ENCODE results near the gene LZTS2. TPM values are rescaled to one million over a fixed set of nuclear protein-coding genes. Genes with fewer than 3 reads are reported as not detected.

LZTS2 gene
- total RNA-seq, 1 donor from 2014 or later = 56.7 TPM

- Mint-ChIP-seq H3K27me3 (ENCODE audit: unreplicated experiment) (peaks cover 9% of the 10 kb centered on the region), H3K36me3 (ENCODE audit: unreplicated experiment) (peaks cover 6% of the 10 kb centered on the region), H3K27ac (ENCODE audit: unreplicated experiment) (no peak overlapping the region), H3K4me3 (ENCODE audit: unreplicated experiment) (no peak overlapping the region), H3K4me1 (ENCODE audit: low read depth, unreplicated experiment) (no peaks in the 10 kb centered on the region), H3K9me3 (ENCODE audit: unreplicated experiment) (peaks cover 2% of the 10 kb centered on the region)
- TF ChIP-seq, protein P1, sequence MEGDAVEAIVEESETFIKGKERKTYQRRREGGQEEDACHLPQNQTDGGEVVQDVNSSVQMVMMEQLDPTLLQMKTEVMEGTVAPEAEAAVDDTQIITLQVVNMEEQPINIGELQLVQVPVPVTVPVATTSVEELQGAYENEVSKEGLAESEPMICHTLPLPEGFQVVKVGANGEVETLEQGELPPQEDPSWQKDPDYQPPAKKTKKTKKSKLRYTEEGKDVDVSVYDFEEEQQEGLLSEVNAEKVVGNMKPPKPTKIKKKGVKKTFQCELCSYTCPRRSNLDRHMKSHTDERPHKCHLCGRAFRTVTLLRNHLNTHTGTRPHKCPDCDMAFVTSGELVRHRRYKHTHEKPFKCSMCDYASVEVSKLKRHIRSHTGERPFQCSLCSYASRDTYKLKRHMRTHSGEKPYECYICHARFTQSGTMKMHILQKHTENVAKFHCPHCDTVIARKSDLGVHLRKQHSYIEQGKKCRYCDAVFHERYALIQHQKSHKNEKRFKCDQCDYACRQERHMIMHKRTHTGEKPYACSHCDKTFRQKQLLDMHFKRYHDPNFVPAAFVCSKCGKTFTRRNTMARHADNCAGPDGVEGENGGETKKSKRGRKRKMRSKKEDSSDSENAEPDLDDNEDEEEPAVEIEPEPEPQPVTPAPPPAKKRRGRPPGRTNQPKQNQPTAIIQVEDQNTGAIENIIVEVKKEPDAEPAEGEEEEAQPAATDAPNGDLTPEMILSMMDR (IDR thresholded peaks at IDR 0.05; ENCODE audit: partially characterized antibody, unreplicated experiment) = no peak
- DNase-seq = no peak
Observed at GRCh38 chr10:100978901-100979195, 20.8 kb upstream of the LZTS2 start.

GRCh38 chr10:100979791-100980272 lies 19.8 kb upstream of the LZTS2 start:
- Mint-ChIP-seq H3K36me3 (ENCODE audit: unreplicated experiment) (peaks cover 6% of the 10 kb centered on the region), H3K4me1 (ENCODE audit: low read depth, unreplicated experiment) (no peaks in the 10 kb centered on the region), H3K27ac (ENCODE audit: unreplicated experiment) (no peak overlapping the region), H3K27me3 (ENCODE audit: unreplicated experiment) (peaks cover 9% of the 10 kb centered on the region), H3K4me3 (ENCODE audit: unreplicated experiment) (no peak overlapping the region), H3K9me3 (ENCODE audit: unreplicated experiment) (peaks cover 2% of the 10 kb centered on the region)
- DNase-seq = no peak
- TF ChIP-seq, protein P1 (IDR thresholded peaks at IDR 0.05; ENCODE audit: partially characterized antibody, unreplicated experiment) = no peak

DNA sequence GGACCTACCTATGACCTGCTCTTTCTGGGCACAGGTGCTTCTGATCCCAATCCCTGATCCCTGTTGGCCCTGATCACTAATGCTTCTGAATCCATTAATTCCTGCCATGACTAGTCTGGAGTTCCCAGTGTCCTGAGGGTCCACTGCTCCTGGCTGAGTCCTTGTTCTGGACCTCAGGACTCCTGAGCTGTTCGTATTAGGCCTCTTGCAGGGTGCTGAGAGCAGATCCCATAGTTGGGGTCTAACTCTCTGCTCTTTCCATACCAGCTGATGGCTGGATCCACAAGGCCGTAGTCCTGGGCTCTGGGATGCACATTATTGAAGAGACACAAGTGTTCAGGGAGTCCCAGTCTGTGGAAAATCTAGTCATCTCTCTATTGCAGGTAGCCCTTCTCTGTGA lies 19.3 kb upstream of the LZTS2 start:
- no peaks in the 10 kb centered on the region for H3K4me1 Mint-ChIP-seq (ENCODE audit: low read depth, unreplicated experiment)
- H3K27ac Mint-ChIP-seq (ENCODE audit: unreplicated experiment) = peak overlapping the region; percentile 52
- H3K4me3 Mint-ChIP-seq (ENCODE audit: unreplicated experiment) = no peak overlapping the region
- peaks cover 2% of the 10 kb centered on the region for H3K9me3 Mint-ChIP-seq (ENCODE audit: unreplicated experiment)
- H3K27me3 Mint-ChIP-seq (ENCODE audit: unreplicated experiment) = peaks cover 9% of the 10 kb centered on the region
- TF ChIP-seq, protein P1 (IDR thresholded peaks at IDR 0.05; ENCODE audit: partially characterized antibody, unreplicated experiment) = no peak
- DNase-seq = no peak
- peaks cover 6% of the 10 kb centered on the region for H3K36me3 Mint-ChIP-seq (ENCODE audit: unreplicated experiment)

DNA sequence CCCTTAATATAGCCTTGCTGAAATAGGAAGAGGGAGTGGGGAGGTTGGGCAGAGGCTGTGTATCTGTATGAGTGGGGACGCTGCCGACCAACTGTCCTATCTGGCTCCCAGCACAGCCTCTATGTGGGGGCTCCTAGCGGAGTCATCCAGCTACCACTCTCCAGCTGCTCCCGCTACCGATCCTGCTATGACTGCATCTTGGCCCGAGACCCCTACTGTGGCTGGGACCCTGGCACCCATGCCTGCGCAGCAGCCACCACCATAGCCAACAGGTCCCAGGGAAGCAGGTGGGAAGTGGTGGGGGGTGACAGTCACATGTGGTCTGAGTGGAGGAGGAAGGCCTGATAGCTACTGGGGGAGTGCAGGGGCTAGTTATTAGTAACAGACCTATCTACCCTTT lies 18.9 kb upstream of the LZTS2 start:
- no peak overlapping the region for H3K4me3 Mint-ChIP-seq (ENCODE audit: unreplicated experiment)
- DNase-seq = no peak
- H3K9me3 Mint-ChIP-seq (ENCODE audit: unreplicated experiment) = peaks cover 4% of the 10 kb centered on the region

DNA sequence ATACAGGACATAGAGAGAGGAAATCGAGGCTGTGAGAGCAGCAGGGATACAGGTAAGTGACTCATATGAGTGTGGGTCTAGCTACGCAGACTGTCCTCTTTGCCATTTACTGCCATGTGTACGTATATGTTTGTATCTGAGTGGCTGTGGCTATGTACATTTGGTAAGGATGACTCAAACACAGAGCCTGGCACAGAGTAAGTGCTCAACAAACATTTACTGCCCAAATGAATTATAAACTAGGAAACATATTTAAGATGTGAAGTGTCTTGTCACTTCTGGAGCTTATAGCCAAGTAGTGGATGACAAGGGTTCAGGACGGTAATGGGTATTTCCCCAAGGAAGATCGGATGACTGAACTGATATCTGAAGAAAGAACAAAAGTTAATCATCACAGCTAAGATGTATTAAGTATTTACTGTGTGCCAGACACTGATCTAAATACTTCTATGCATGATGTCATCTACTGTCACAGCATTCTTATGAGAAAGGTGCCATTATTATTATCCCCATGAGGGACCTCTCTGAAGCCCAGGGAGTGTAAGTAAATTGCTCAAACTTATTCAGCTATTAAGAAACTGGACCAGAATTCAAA lies 18.3 kb upstream of the LZTS2 start:
- H3K36me3 Mint-ChIP-seq (ENCODE audit: unreplicated experiment) = peaks cover 6% of the 10 kb centered on the region
- H3K4me3 Mint-ChIP-seq (ENCODE audit: unreplicated experiment) = no peak overlapping the region

More for the DNA sequence above, 18.9 kb upstream of the LZTS2 start:
- peaks cover 6% of the 10 kb centered on the region for H3K36me3 Mint-ChIP-seq (ENCODE audit: unreplicated experiment)
- TF ChIP-seq, protein P1 (IDR thresholded peaks at IDR 0.05; ENCODE audit: partially characterized antibody, unreplicated experiment) = no peak
- peaks cover 2% of the 10 kb centered on the region for H3K4me1 Mint-ChIP-seq (ENCODE audit: low read depth, unreplicated experiment)
- peaks cover 9% of the 10 kb centered on the region for H3K27me3 Mint-ChIP-seq (ENCODE audit: unreplicated experiment)
- H3K27ac Mint-ChIP-seq (ENCODE audit: unreplicated experiment) = no peak overlapping the region

More for the DNA sequence above, 18.3 kb upstream of the LZTS2 start:
- Mint-ChIP-seq H3K27me3 (ENCODE audit: unreplicated experiment) (peaks cover 9% of the 10 kb centered on the region), H3K9me3 (ENCODE audit: unreplicated experiment) (peaks cover 2% of the 10 kb centered on the region), H3K4me1 (ENCODE audit: low read depth, unreplicated experiment) (peaks cover 2% of the 10 kb centered on the region), H3K27ac (ENCODE audit: unreplicated experiment) (no peak overlapping the region)
- DNase-seq = no peak
- TF ChIP-seq, protein P1 (IDR thresholded peaks at IDR 0.05; ENCODE audit: partially characterized antibody, unreplicated experiment) = no peak

All from glutamatergic neuron (in vitro differentiated cells).